T follicular helper cell (primary cell): Measurements from ENCODE around the gene IQCH.
A peak's percentile ranks its signal among the peaks of the same experiment; 100 is the strongest.
"Not testable (repeated sequence)": the region's sequence is repeated elsewhere in the genome, so short reads cannot be mapped to it uniquely, and the experiment has no call there.

Experiments
- DNase-seq: peaks from one replicate; pipeline ENCODE4 v3.0.0-alpha.2; 2020; ENCODE audit warnings: low read depth

IQCH gene

DNA sequence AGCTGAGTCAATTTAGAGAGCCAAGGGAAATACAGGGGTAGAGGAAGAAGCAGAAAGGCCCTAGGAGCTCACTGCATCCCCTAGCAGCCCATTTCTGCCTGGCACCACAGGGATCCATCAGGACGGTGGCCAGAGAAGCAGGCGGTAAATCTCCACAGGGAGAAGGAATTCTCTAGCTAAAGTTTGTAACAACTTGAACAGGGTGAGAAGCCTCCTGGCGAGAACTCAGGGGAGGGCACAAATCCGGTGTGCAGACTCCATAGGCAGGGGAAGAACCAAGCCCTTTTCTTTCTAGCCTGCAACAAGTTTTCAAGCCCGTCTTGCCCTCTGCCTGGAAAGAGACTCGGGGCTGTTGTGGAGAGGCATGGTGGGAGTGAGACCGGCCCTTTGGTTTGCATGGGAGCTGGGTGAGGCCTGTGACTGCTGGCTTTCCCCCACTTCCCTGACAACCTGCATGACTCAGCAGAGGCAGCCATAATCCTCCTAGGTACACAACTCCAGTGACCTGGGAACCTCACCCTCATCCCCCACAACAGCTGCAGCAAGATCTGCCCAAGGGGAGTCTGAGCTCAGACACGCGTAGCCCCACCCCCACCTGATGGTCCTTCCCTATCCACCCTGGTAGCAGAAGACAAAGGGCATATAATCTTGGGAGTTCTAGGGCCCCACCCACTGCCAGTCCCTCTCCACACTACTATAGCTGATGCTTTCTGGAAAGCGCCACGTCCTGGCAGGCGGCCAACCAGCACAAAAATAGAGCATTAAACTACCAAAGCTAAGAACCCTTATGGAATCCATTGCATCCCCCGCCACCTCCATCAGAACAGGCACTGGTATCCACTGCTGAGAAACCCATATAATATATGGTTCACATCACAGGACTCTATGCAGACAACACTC is 182.0 kb downstream of the IQCH start:
- DNase-seq: not testable (repeated sequence)

DNA sequence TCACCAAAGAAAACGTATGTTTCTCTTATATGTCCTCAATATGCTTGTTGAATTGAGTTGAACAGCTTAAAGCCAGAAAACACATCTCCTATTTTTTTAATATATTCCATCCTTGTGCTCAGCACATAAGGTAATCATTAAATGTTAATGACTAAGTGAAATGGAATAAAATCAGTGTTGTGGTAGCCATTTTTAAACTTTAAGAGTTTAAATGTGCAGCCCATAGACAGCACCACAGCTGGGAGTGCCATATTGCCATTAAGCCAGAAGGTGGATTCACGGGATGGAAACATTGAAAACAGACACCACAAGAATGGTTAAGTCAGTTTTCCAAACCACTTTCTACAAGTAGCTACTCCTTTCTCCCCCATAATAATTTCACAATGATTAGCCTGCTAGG is 189.5 kb downstream of the IQCH start:
- no peak for DNase-seq

DNA sequence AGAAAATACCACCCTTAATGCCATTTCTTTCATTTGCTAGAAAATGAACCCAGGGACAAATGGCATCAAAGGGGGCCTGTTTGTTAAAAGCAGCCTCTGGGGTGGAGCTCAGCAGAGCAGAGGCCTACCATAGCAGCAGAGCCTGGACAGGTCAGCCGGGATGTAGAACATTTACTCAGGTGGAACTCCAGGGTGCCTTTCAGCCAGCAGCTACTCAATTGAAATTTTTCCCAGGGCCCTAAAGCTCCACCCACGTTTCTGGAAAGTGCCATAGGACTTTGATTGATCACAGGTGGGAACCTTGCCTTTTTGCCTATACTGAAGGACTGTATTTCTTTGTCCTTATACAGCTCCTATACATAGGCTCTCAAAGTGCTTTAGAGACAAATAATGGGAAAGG is 191.9 kb downstream of the IQCH start:
- no peak for DNase-seq

DNA sequence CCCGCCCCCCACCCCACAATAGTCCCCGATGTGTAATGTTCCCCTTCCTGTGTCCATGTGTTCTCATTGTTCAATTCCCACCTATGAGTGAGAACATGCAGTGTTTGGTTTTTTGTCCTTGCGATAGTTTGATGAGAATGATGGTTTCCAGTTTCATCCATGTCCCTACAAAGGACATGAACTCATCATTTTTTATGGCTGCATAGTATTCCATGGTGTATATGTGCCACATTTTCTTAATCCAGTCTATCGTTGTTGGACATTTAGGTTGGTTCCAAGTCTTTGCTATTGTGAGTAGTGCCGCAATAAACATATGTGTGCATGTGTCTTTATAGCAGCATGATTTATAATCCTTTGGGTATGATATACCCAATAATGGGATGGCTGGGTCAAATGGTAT is 193.8 kb downstream of the IQCH start:
- DNase-seq: not testable (repeated sequence)

DNA sequence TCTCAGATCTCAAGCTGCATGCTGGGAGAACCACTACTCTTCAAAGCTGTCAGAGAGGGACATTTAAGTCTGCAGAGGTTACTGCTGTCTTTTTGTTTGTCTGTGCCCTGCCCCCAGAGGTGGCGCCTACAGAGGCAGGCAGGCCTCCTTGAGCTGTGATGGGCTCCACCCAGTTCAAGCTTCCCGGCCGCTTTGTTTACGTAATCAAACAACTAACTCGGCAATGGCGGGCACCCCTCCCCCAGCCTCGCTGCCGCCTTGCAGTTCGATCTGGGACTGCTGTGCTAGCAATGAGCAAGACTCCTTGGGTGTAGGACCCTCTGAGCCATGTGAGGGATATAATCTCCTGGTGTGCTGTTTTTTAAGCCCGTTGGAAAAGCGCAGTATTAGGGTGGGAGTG is 199.1 kb downstream of the IQCH start:
- DNase-seq: not testable (repeated sequence)

DNA sequence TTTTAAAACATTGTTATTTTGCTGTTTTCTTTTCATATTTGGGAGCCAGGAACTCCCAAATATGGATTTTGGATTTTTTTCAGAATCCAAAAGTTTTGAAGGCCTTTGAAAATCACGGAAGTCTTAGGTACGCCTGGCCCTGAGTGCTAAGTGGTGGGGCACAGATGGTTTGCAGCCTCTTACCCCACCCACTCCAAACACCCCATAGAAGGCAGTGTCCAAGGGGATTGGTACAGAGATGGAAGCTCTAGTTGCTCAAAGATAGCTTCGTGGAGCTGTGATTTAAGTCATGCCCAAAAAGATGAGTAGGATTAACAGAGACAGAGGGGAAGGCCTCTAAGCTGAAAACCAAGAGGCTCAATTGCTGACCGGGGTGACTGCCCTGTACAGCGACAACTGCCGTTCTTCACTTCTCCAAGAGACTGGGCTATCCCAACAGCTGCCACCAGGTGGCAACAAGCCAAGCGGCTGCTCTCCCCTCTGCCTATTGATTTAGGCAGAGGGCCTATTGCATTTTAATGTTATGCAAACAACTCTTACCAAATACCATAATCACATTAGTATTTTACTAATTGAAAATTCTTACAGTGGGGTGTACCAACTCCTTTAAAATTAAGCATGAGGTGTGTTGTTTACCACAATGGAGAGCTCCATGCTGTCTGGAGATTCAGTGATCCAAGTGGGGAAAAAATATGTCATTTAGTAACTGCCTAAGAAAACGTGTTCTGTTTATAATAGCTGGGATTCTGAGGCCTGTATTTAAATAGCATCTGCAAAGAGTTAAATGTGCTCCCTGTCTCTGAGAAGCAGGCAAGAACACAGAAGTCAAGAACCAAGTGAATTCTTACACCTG is 202.3 kb downstream of the IQCH start:
- DNase-seq: peak; percentile 68

DNA sequence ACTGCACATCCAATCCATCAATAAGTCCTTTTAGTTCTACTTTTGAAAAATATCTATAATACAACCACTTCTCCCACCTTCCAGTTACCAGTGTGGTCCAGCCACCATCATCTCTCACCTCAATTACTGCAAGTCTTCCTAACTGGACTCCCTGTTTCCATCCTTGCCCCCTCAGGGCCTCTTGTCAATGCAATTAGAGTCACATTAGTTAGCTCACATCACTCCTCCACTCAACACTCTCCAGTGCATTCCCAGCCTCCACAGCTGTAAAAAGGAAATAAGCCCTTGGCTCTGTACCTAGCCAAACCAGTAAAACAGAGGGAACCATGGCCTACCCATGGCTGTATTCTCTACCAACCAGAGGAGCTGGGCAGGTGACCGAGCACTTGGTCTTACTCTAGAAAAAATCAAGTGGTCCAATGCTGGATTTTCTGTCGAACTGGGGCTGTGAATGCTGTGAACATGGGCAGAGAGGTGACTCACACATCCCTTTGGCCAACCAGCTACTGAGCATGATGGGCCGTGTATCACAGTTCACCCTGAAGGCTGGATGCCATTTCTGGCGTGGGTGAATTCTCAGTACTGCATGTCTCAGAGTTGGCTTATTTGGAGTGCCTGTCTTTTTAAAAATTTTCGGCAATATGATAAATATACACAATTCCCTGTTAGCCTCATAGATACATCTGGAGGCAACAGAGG is 203.9 kb downstream of the IQCH start:
- DNase-seq: no peak

DNA sequence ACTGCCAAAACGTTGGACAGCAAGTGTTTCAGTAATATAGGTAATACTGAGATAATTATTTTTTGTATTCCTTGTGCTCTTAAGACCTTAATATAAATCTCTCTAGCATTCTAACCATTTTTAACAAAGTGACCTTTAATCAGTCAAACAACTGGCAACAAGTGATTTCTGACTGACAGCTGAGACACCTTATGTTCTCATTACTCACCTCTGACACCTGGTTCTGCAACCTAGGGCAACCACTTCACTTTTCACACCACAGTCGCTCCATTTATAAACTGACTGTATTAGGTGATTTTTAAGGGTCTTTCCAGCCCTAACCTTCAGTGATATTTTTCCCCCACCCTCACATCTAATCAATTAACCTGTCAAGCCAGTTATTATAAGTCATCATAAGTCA is 205.9 kb downstream of the IQCH start:
- no peak for DNase-seq

DNA sequence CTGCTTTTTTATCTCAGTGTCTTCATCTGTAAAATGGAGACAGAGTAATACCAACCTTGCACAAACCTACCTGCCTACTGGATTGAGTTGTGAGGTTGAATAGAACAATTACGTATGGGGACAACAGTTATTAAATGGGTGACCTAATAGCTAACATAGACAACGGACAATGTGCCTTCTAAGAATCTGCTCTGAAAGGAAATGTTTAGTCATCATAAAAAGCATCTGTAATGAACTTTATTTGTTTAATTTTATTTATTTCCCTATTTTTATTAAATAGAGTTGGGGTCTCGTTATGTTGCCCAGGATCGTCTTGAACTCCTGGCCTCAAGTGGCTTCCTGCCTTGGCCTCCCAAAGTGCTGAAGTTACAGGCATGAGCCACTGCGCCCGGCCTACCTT is 207.1 kb downstream of the IQCH start:
- DNase-seq: no peak

DNA sequence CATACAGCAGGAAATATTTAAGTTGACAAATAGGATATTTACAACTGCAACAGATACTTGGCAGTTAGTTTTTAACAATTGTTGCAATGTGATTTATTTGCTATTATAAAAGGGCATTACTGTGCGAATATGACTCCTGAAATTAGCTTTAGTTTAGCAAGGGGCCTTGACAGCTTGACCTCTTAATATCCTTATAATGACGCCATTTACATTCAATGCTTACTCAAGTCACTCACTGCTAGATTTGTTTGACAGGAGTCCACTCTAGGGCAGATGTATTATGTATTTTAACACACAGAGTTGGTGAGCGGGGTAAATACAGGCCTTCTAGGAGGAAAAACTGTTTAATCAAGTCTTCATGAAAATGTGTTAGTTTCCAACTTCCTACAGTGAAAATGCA is 208.3 kb downstream of the IQCH start:
- no peak for DNase-seq

DNA sequence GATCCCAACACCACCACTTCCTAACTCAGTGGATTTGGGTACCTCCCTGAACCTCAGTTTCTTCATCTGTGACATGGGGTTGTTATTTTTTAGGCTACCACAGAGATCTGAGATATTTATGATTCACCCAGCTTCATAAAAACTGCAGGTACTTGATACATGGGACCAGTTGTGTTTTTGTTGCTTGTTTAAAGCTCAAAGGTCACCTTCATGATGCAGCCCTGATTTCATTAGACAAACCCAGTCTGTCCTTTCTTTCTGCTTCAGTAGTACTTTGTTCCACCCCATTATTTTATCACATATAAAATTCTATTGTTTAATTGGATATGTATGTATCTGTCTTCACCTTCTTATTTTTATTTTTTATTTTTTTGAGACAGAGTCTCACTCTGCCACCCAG is 208.9 kb downstream of the IQCH start:
- no peak for DNase-seq

DNA sequence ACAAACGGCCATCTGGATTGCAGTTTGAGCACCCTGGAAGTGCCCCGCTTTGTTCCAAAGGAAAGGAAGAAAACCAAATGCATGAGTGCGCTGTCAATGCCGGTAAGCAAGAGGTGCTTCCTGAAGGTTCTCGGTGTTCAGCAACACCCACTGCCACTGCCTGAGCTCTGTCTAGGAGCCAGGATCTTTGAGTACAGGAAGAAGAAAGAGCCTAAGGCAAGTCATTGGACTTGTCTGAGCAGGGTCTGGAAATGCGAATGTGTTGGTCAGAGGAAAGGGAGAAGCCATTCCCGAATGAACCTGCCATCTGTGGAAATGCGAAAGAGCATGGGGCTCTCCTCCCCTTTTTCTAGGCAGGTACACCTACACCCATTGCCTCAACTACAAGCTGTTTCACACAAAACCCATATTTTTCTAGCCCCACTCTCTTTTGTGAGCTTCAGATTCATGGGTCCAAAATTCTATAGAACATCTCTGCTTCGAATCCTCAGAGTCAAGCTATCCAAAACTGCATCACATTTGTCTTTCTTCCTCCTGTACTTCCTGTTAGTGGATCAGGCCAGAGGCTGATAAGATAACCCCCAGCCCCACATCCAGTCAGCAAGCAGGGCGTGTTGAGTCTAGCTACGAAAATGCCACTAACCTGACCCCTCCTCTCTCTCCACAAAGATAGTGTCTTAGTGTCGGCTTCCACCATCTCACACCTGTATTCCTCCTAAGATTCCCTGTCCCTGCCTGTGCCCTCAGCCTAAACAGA is 210.8 kb downstream of the IQCH start:
- DNase-seq: no peak

DNA sequence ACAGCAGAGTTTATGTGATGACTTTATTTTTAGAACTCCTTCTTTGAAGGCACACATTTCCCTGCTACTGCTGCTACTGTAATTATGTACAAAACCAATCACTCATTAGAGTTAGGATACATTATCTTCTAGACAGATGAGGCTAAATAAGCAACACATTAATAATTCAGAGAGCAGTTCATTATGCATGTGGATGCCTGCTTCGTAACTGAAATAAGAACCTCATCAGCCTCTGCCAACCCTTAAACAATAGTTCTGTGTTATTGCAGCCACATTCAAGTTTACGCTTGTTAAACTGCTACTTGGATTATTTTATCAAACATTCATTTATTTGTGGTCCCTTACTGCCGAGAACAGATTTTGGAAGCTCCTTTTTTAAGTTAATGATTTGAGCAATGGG is 213.8 kb downstream of the IQCH start:
- DNase-seq: no peak

DNA sequence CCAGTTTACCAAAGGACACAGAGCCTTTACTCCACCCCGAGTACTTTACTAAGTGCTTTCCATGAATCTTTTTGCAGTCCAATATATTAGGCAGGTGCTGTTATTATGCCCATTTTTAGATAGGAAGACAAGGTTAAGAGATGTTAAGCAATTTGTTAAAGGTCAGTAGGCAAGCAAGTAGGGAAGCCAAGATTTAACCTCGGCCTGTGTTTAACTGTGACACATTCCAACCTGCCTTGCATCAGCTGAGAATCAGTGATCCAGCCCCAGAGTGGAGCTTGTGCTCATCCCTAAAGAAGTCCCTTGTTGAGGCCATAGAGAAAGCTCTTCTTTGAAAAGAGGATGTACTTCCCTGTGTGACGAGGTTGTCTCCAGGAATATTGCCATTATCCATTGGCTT is 215.1 kb downstream of the IQCH start:
- no peak for DNase-seq

DNA sequence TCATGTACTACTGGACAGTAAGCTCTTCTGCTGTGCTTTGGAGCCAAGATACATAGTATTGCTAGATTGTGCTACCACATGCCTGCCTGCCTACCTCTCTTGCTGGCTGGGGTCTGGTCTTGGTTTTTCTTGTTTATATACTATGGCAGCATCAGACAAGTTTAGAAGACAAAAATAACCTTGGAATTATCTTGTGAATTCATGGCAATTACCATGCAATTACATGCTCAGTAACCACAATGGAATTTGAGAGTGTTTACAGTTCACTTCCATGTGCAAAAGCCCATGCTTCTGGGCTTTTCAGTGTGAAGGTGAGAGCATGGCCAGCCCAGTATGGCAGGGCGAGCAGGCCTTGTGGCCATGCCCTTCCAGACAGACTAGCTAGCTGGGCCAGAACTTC is 218.4 kb downstream of the IQCH start:
- DNase-seq: no peak

DNA sequence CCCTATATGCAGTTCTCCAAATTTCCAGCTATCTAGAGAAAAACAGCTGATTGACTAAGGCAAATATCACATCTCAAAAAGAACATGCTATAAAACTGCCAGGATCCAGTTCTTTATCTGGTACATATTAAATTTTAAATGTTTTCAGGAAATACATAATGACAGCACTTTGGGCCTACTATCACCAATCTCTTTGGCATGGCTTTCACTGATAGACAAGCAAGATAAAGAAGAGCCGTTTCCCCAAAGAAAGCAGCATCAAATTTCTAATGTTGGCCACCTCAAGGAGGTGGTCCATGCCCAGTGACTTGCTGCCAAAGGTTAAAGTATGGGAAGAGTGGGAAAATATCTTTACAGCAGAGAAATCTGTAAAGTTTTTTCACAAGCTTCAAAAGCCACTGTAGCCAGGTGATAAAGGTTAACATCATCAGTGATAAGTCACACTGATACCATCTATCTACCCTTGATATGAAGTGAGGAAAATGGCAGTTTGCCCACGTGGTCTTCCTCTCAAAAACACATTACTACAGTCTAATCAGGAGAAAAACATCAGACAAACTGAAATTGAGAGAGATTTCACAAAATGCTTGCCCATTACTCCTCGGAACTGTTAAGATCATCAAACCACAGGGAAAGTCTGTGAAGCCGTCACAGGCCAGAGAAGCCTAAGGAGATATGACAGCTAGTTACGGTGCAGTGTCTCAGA is 220.0 kb downstream of the IQCH start:
- DNase-seq: no peak

DNA sequence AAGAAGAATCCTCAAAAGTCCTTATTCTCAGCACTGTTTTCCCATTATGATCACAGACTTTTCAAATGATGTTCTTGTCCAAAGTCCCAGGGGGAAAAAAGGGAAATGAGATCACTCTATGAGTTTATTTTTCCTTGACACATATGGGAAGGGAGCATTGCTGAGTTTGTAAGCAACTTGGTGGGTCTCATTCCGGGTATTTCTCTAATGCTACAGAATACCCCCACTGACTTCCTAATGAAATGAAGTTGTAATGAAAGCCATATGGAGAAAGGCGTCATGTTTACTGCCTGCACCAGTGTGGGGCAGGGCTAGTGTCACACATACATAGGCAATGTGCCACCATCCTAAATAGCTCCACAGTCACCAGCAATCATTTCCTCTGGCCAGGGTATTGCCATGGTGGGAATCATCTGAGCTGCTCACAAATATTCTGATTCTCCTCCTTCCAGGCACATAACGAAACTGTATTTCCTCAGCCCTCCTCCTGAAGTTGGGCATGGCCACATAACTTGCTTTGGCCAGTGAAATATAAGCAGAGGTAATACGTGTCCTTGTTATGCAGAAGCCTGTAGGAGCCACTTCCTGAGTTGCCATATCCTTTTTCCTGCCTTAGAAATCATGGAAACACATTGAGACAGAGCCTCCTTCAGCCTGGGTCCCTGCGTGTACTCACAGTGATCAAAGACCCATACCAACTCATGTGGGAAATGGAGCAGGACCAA is 225.4 kb downstream of the IQCH start:
- no peak for DNase-seq

DNA sequence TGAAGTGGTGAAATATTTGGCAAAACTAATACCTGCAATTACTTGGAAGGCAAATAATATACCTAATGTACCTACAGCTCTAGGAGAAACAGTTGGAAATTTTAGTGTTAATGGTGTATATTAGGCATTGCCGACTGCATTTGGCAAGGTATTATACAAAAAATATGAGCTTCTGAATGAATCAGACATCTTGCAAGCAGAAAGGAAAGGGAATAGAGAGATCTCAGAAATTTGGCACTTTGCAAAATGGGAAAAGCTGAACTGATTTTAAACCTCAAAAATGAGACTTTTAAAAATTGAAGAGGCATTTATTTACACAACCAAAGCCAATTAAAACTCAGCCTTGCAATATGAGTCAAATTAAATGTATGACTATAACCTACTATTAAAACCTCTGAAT is 226.2 kb downstream of the IQCH start:
- no peak for DNase-seq

DNA sequence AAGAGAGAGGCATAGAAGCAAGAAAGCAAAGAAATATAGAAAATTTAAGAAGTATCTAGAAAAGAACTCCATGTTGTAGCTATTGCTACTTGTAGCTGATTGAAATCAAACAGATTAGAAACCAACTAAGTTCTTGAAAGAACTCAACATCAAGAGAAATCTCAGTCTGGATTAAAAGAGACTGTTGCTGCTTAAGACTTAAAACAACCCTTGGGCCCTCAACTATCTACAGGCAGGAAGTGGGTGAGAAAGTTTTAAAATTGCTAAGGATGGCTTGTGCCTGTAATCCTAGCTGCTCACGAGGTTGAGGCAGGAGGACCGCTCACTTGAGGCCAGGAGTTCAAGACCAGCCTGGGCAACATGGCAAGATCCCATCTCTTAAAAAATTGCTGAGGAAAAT is 227.1 kb downstream of the IQCH start:
- DNase-seq: no peak

DNA sequence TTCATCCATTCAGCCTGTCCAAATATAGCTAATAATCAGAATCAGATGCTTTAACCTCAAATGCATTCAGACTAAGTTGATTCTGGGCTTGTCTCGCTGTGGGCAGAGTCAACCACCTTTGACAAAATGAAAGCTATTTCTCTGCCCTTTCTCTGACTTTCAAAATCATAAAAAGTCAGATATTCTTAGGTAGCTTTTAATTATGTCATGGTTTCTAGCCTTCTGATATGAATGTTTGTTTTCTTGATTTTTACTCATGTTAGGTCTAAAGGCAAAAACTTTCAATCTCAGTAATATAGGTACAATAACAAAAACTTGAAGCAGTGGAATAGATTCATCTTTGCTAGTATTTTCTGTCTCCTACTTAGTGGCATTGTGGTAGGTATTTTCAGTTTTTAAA is 241.0 kb downstream of the IQCH start:
- no peak for DNase-seq
